PFSK-1 (cell line): ENCODE results near the gene UGGT2.

Experiments
- FOXP2 ChIP-seq: optimal IDR thresholded peaks from 2 replicates; pipeline ENCODE3; 2011; ENCODE audit warnings: borderline replicate concordance, control low read depth, inconsistent platforms; ENCODE audit not compliant: insufficient read depth; ENCODE audit errors: extremely low read length, extremely low read depth
- POLR2AphosphoS5 ChIP-seq: IDR thresholded peaks from 2 replicates; pipeline ENCODE4 v1.6.1; 2012; ENCODE audit warnings: low read depth, mild to moderate bottlenecking, control low read depth, low read length, moderate library complexity
- SIN3A ChIP-seq: IDR thresholded peaks from 2 replicates; pipeline ENCODE4 v1.6.1; 2012; ENCODE audit warnings: mild to moderate bottlenecking, low read length, moderate library complexity, borderline replicate concordance; ENCODE audit not compliant: insufficient read depth
- TAF1 ChIP-seq: IDR thresholded peaks from 2 replicates; pipeline ENCODE4 v1.6.1; 2012; ENCODE audit warnings: low read length, control low read depth, borderline replicate concordance; ENCODE audit not compliant: insufficient read depth
- TF ChIP-seq, protein P1 (sequence below), 2 experiments: IDR thresholded peaks; 2 replicates each; pipeline versions ENCODE4 v1.6.1 to v1.8.0; 2011 to 2012; ENCODE audit warnings: low read depth in 2 of 2, low read length in 2 of 2, control low read depth in 1 of 2, inconsistent platforms in 1 of 2, mild to moderate bottlenecking in 1 of 2, moderate library complexity in 1 of 2; ENCODE audit not compliant: insufficient read depth in 1 of 2

The UGGT2 gene

DNA sequence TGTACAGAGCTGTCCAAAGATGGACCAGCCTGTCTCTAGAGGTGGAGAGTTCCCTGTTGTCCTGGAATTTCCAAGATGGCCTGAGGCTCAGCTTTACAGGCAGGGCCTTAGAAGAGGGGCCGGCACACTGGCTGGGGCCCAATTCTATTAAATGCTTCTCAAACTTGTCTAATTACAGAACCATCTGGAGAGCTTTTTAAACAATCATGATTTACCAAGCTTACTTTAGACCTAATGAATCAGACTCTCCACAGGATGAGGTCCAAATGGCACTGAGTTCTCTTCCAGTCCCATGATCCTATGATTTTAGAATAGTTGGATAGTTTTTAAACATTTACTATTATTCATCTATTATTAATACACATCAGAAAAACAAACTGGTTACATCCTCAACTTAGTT lies 252.8 kb downstream of the UGGT2 start:
- no peak for TF ChIP-seq SIN3A
- TF ChIP-seq TAF1: no peak
- no peak for TF ChIP-seq FOXP2
- TF ChIP-seq POLR2AphosphoS5: no peak
- TF ChIP-seq, protein P1, sequence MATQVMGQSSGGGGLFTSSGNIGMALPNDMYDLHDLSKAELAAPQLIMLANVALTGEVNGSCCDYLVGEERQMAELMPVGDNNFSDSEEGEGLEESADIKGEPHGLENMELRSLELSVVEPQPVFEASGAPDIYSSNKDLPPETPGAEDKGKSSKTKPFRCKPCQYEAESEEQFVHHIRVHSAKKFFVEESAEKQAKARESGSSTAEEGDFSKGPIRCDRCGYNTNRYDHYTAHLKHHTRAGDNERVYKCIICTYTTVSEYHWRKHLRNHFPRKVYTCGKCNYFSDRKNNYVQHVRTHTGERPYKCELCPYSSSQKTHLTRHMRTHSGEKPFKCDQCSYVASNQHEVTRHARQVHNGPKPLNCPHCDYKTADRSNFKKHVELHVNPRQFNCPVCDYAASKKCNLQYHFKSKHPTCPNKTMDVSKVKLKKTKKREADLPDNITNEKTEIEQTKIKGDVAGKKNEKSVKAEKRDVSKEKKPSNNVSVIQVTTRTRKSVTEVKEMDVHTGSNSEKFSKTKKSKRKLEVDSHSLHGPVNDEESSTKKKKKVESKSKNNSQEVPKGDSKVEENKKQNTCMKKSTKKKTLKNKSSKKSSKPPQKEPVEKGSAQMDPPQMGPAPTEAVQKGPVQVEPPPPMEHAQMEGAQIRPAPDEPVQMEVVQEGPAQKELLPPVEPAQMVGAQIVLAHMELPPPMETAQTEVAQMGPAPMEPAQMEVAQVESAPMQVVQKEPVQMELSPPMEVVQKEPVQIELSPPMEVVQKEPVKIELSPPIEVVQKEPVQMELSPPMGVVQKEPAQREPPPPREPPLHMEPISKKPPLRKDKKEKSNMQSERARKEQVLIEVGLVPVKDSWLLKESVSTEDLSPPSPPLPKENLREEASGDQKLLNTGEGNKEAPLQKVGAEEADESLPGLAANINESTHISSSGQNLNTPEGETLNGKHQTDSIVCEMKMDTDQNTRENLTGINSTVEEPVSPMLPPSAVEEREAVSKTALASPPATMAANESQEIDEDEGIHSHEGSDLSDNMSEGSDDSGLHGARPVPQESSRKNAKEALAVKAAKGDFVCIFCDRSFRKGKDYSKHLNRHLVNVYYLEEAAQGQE (IDR thresholded peaks at IDR 0.05; ENCODE audit: insufficient read depth in 1 of 2, low read depth in 2 of 2, low read length in 2 of 2): no peak

DNA sequence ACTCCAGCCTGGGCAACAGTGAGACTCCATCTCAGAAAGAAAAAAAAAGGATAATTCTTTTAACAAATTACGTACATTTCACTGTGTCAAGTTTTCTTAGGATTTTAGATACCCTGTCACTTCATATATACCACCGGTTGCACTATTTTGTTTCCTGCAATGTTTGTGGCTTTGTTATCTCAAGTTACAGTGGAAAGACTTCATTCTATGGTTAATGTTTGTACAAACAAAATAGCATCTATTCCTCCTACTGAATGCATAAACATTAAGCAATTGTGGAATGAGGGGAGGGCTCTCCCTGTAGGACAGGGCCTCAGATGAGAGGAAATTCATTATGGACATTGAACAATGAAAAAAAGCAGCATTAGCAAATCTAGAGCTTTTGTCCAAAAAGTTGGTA lies 256.2 kb downstream of the UGGT2 start:
- TF ChIP-seq SIN3A (no peak), POLR2AphosphoS5 (no peak), TAF1 (no peak), FOXP2 (no peak)
- TF ChIP-seq, protein P1 (IDR thresholded peaks at IDR 0.05; ENCODE audit: insufficient read depth in 1 of 2, low read depth in 2 of 2, low read length in 2 of 2): no peak

DNA sequence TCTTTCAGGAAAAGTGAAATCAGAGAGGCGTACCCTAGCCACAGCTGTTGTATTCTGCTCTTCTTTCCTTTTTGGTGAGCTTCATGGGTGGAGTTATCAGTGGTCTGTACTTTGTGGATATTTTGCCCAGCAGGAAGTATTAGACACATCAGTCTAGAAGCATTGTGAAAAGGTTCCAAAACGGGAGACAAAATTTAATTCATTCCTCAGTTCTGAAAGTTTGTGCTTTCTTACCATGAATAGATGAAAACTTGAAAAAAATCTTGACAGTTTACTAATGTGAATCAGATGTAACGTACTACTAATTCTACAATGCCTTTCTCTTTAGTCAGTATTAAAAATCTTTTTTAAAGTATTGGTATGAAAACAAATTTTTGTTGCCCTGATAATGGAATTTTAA lies 259.4 kb downstream of the UGGT2 start:
- TF ChIP-seq SIN3A: no peak
- TF ChIP-seq FOXP2: no peak
- TF ChIP-seq TAF1: no peak
- TF ChIP-seq, protein P1 (IDR thresholded peaks at IDR 0.05; ENCODE audit: insufficient read depth in 1 of 2, low read depth in 2 of 2, low read length in 2 of 2): no peak
- TF ChIP-seq POLR2AphosphoS5: no peak

DNA sequence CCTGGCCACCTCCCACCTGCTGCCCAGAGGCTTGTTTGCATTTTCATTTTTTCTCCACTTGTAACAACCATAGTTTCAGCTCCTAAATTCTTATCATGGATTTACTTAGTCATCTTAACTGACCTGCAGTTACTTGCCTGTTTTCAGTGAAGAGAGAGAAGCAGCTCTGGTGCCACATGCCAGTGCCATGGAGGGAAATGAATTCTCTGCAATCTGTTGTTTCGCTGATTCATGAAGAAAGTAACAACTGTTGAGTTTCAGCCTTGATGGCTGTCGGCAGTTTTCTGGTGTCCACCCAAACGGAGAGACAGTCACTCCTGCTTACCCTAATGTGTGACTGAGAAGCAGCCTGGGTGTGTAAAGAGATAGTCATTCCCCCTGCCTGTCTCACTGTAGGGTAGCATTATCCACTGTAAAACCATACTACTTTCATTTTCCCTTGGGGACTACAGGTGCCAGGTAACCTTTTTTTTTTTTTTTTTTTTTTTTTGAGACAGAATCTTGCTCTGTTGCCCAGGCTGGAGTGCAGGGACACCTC lies 260.1 kb downstream of the UGGT2 start:
- no peak for TF ChIP-seq POLR2AphosphoS5
- no peak for TF ChIP-seq FOXP2
- TF ChIP-seq SIN3A: no peak
- TF ChIP-seq, protein P1 (IDR thresholded peaks at IDR 0.05; ENCODE audit: insufficient read depth in 1 of 2, low read depth in 2 of 2, low read length in 2 of 2): no peak
- TF ChIP-seq TAF1: no peak

DNA sequence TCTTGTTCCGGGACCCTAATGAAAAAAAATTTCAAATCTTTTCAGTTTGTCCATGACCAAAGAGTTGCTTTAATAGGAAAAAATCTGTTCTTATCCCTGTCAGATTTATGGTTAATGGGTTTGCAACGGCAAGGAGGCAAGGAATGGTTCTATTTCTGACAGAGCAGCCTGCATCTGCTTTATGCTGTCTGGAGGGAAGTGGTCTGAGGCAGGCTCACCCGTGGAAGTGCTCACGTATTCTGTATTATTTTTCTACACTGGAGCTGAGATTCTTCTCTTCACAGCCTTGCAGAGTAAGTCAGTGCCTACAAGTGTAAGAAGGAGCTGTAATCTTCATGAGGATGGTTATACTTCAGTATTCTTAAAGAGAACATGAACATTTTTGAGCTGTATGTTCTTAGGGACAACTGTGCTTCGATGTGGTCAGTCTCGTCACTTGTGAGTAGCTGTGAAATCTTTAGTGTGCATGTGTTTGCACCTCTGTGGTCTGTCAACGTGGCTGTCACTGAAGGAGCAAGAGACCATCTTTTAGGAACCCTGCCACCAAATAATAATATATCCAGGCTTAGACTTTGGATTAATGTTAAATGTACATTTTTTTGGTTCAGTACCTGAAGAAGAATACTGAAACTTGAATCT lies 262.0 kb downstream of the UGGT2 start:
- TF ChIP-seq, protein P1 (IDR thresholded peaks at IDR 0.05; ENCODE audit: insufficient read depth in 1 of 2, low read depth in 2 of 2, low read length in 2 of 2): no peak
- TF ChIP-seq FOXP2 (no peak), POLR2AphosphoS5 (no peak), TAF1 (no peak), SIN3A (no peak)
